Natural killer cell treated with Interleukin-12 subunit alpha and Interleukin-12 subunit beta and Interleukin-15 and Interleukin-18, amount 100 ng/mL, for 72 hours (primary cell): ENCODE data around the gene OR2V2. TPM values are rescaled to one million over a fixed set of nuclear protein-coding genes. Genes with fewer than 3 reads are reported as not detected.
"Not testable (repeated sequence)": the region's sequence is repeated elsewhere in the genome, so short reads cannot be mapped to it uniquely, and the experiment has no call there.

Source experiments
- ATAC-seq, 2 donors: fragments of 150-1000 bp; cut with Tn5 transposase in 1 of 2; sonication (Bioruptor Pico), chemical (Tn5 transposase) in 1 of 2; 2 replicates each; pipeline ENCODE4 v1.10.0; 2021
- DNase-seq: peaks from one replicate; pipeline ENCODE4 v3.0.0; 2022; ENCODE audit warnings: low spot score
- H3K27ac Mint-ChIP-seq, 2 donors: 1 replicate in 1 of 2; 2 replicates in 1 of 2; pipeline ENCODE4 v1.8.0; 2022; ENCODE audit warnings: mixed read lengths in 2 of 2, mild to moderate bottlenecking in 1 of 2, moderate library complexity in 1 of 2
- H3K27me3 Mint-ChIP-seq, 2 donors: 1 replicate in 1 of 2; 2 replicates in 1 of 2; pipeline ENCODE4 v1.8.0; 2022; ENCODE audit warnings: mixed read lengths in 2 of 2
- H3K36me3 Mint-ChIP-seq: one replicate; pipeline ENCODE4 v1.8.0; 2022; ENCODE audit warnings: mixed read lengths
- H3K4me1 Mint-ChIP-seq, 2 donors: 1 replicate in 1 of 2; 2 replicates in 1 of 2; pipeline ENCODE4 v1.8.0; 2022; ENCODE audit warnings: low read depth in 2 of 2, mixed read lengths in 2 of 2, mild to moderate bottlenecking in 1 of 2
- H3K4me3 Mint-ChIP-seq: one replicate; pipeline ENCODE4 v1.8.0; 2022; ENCODE audit warnings: mixed read lengths
- H3K9me3 Mint-ChIP-seq: 2 replicates; pipeline ENCODE4 v1.8.0; 2022; ENCODE audit warnings: mixed read lengths
- total RNA-seq, 2 donors: library from RNA; stranded (reverse); gene quantifications; one replicate each; pipeline ENCODE4 v1.2.3, GENCODE V29; 2022

The OR2V2 gene
- total RNA-seq, 2 donors from 2014 or later, result not detected

GRCh38 chr5:181142054-181142453 lies 5.3 kb upstream of the OR2V2 start:
- DNase-seq, result no peak
- Mint-ChIP-seq H3K27ac (no peak overlapping the region), H3K9me3 (peaks cover 4% of the 10 kb centered on the region), H3K36me3 (no peaks in the 10 kb centered on the region), H3K4me1 (no peaks in the 10 kb centered on the region), H3K4me3 (no peak overlapping the region), H3K27me3 (peaks cover 26 to 32% of the 10 kb centered on the region in 2 donors)
- ATAC-seq, result no peak

DNA sequence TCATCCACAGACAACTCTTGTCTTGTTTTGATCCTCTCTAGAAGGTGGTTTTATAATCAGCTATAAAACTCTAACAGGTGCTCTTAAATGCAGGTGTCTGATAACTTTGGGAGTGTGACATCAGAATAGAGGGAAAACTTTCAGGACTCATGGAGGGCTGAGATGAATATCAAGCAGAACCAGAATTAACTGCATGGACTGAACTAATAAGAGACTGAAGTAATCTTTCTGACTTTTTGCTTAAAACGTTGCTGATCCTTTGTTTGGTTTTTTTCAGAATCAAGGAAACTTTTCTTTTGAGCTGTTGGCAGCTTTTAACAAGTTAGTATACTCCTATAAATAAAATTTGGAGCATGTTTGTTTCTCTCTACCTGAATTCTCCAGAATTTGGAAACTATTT lies 2.3 kb upstream of the OR2V2 start:
- H3K4me1 Mint-ChIP-seq, result no peaks in the 10 kb centered on the region
- no peak overlapping the region for H3K27ac Mint-ChIP-seq
- H3K36me3 Mint-ChIP-seq, result no peaks in the 10 kb centered on the region
- H3K9me3 Mint-ChIP-seq, result no peaks in the 10 kb centered on the region
- no peak for DNase-seq
- no peak overlapping the region for H3K4me3 Mint-ChIP-seq
- no peak for ATAC-seq
- peaks cover 43 to 56% of the 10 kb centered on the region in 2 donors for H3K27me3 Mint-ChIP-seq

DNA sequence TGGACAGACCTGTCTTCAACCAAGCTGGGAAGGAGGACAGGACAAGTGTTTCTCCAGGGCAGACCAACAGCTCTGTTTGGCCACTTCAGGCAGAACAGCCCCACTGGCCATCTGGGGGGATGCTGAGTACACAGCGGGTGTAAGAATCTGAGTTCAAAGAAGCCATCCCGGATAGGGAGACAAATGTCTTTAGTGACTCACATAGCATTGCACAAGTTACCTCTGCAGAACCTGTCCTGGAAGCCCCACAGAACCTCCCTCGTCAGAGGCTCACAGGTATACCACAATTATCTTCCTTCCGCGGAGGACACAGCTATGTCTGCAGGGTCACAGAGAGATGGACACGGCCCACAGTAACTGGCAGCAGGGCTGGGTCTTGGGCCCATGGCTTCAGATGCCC lies 2.0 kb downstream of the OR2V2 start:
- H3K27ac Mint-ChIP-seq, result no peak overlapping the region
- no peak for ATAC-seq
- peaks cover 5 to 6% of the 10 kb centered on the region in 2 donors for H3K4me1 Mint-ChIP-seq

GRCh38 chr5:181149806-181150733 lies 2.7 kb downstream of the OR2V2 start:
- Mint-ChIP-seq H3K9me3 (peaks cover 3% of the 10 kb centered on the region), H3K4me1 (peaks cover 8 to 10% of the 10 kb centered on the region in 2 donors), H3K4me3 (no peak overlapping the region), H3K27ac (no peak overlapping the region), H3K27me3 (peaks cover 36 to 41% of the 10 kb centered on the region in 2 donors), H3K36me3 (no peaks in the 10 kb centered on the region)
- no peak for ATAC-seq
- no peak for DNase-seq

More for the DNA sequence above, 2.0 kb downstream of the OR2V2 start:
- no peaks in the 10 kb centered on the region for H3K36me3 Mint-ChIP-seq
- DNase-seq, result no peak
- H3K27me3 Mint-ChIP-seq, result peaks cover 38 to 41% of the 10 kb centered on the region in 2 donors
- no peak overlapping the region for H3K4me3 Mint-ChIP-seq
- H3K9me3 Mint-ChIP-seq, result no peaks in the 10 kb centered on the region

DNA sequence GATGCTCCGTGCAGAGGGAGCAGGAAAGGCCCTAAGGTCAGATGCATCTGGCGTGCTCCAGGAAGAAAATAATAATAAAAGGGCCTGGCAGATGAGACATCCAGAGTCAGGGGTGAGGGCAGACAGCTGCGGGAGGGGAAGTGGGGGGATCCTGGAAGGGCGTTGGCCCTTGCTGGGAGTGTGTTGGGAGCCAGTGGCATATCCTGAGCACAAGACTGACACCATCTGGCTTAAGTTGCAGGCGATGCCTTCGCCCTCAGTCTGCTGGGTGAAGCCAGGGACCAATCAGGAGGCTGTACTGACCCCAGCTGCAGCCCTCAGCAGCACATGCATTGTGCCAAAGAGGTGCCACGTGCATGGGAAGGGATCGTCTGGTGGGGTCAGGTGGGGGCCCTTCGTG lies 3.8 kb downstream of the OR2V2 start:
- H3K4me3 Mint-ChIP-seq, result no peak overlapping the region

DNA sequence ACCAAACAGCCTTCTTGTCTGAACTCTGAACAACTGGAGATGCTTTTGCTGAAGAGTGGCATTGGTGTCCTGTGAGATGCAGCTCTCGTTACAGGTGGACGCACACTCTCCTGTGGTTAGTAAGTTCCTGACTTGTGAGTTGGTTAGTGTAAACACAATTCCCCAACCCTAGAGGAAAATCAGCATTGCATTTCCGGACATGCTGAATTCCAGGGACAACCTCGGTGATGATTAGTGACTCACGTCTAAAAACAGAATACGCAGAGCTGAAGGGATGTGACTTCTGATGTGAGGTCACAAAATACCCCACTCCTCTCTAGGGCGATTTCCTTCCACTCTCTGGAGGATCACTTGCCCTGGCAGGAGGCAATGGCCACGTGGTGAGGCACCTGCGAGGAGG lies 5.0 kb downstream of the OR2V2 start:
- ATAC-seq (no peak), DNase-seq (no peak)
- Mint-ChIP-seq H3K4me1 (peaks cover 8 to 15% of the 10 kb centered on the region in 2 donors), H3K36me3 (no peaks in the 10 kb centered on the region), H3K27ac (no peak overlapping the region), H3K4me3 (no peak overlapping the region), H3K9me3 (peaks cover 4% of the 10 kb centered on the region), H3K27me3 (peaks cover 30 to 33% of the 10 kb centered on the region in 2 donors)

More for the DNA sequence above, 3.8 kb downstream of the OR2V2 start:
- ATAC-seq, result no peak
- peaks cover 35 to 41% of the 10 kb centered on the region in 2 donors for H3K27me3 Mint-ChIP-seq
- H3K9me3 Mint-ChIP-seq, result peaks cover 4% of the 10 kb centered on the region
- H3K4me1 Mint-ChIP-seq, result peaks cover 8 to 15% of the 10 kb centered on the region in 2 donors
- DNase-seq, result no peak
- no peaks in the 10 kb centered on the region for H3K36me3 Mint-ChIP-seq
- H3K27ac Mint-ChIP-seq, result no peak overlapping the region

- DNase-seq (no peak), ATAC-seq (peak; percentile 74 to 87)
- Mint-ChIP-seq H3K27ac (no peak overlapping the region), H3K4me3 (peak overlapping the region; percentile 24), H3K9me3 (peaks cover 4% of the 10 kb centered on the region), H3K4me1 (peaks cover 8 to 15% of the 10 kb centered on the region in 2 donors), H3K27me3 (peaks cover 21 to 26% of the 10 kb centered on the region in 2 donors), H3K36me3 (no peaks in the 10 kb centered on the region)
Measured at GRCh38 chr5:181153814-181154213, 6.4 kb downstream of the OR2V2 start.

- DNase-seq (no peak), ATAC-seq (peak in 1 of 2 donors; percentile 42)
- peaks cover 21 to 26% of the 10 kb centered on the region in 2 donors for H3K4me1 Mint-ChIP-seq
- peaks cover 4% of the 10 kb centered on the region for H3K9me3 Mint-ChIP-seq
- H3K4me3 Mint-ChIP-seq, result no peak overlapping the region
- H3K27me3 Mint-ChIP-seq, result peaks cover 0 to 10% of the 10 kb centered on the region in 2 donors
- H3K27ac Mint-ChIP-seq, result no peak overlapping the region
- no peaks in the 10 kb centered on the region for H3K36me3 Mint-ChIP-seq
Measured at GRCh38 chr5:181156758-181157157, 9.4 kb downstream of the OR2V2 start.

DNA sequence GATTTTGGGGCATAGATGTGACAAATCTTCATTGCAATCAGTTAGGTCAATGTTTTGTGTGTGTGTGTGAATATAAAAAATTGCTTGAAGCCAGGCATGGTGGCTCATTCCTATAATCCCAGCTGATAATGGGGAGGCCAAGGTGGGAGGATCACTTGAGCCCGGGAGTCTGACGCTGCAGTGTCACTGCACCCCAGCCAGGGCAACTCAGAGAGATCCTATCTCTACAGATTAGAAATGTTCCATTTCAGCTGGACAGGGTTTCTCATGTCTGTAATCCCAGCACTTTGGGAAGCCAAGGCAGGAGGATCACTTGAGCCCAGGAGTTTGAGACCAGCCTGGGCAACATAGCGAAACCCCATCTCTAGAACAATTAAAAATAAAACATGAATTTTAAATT lies 11.5 kb downstream of the OR2V2 start:
- Mint-ChIP-seq H3K27me3 (peaks cover 5% of the 10 kb centered on the region in 2 donors), H3K36me3 (no peaks in the 10 kb centered on the region), H3K27ac (peak overlapping the region; percentile 58 to 94), H3K4me3 (no peak overlapping the region), H3K4me1 (peaks cover 23 to 28% of the 10 kb centered on the region in 2 donors), H3K9me3 (peaks cover 4% of the 10 kb centered on the region)
- ATAC-seq (no peak), DNase-seq (no peak)

- peak; percentile 84 for DNase-seq
- Mint-ChIP-seq H3K4me3 (peak overlapping the region; percentile 80), H3K27ac (peak overlapping the region; percentile 58 to 94), H3K9me3 (peaks cover 4% of the 10 kb centered on the region), H3K36me3 (no peaks in the 10 kb centered on the region), H3K4me1 (peaks cover 22 to 26% of the 10 kb centered on the region in 2 donors), H3K27me3 (peaks cover 5 to 7% of the 10 kb centered on the region in 2 donors)
- ATAC-seq, result peak; percentile 78 to 79
Measured at GRCh38 chr5:181159286-181160151, 12.1 kb downstream of the OR2V2 start.

DNA sequence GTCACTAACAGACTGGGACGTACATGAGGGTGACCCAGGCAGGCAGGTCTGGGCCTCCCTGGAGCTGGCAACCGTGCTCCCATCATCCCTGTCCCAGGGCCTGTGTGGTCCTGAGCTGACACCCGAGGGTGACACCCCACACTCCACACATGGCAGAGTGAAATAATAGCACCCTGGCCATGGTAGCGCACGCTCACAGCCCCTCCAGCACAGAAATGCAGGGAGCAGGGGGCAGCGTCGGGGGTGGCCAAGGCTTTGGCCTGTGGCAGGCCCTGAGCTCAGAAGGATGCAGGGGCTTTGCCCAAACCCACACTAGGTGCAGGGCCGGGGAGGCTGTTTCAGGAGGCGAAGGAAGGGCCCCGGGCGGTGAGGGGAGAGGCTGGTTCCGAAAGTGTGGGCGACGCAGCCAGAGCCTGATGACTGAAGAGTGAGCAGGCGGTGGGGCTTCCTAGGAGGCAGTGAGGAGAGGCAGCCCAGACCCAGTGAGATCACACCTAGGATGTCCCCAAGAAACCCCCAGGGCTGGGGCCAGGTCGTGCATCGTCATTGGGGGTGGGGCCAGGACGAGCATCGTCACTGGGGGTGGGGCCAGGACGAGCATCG lies 12.9 kb downstream of the OR2V2 start:
- Mint-ChIP-seq H3K36me3 (no peaks in the 10 kb centered on the region), H3K9me3 (no peaks in the 10 kb centered on the region), H3K27ac (peak overlapping the region; percentile 51 to 76), H3K4me1 (peaks cover 20% of the 10 kb centered on the region in 2 donors), H3K27me3 (peaks cover 6 to 9% of the 10 kb centered on the region in 2 donors), H3K4me3 (peak overlapping the region; percentile 80)
- DNase-seq (peak; percentile 80), ATAC-seq (peak; percentile 87 to 91)

- Mint-ChIP-seq H3K4me3 (peak overlapping the region; percentile 80), H3K4me1 (peaks cover 17 to 24% of the 10 kb centered on the region in 2 donors), H3K27me3 (peaks cover 10 to 16% of the 10 kb centered on the region in 2 donors), H3K27ac (peak overlapping the region in 1 of 2 donors; percentile 64)
- DNase-seq, H3K9me3 Mint-ChIP-seq, H3K36me3 Mint-ChIP-seq: not testable (repeated sequence)
- peak in 1 of 2 donors; percentile 66 for ATAC-seq
Measured at GRCh38 chr5:181160755-181161533, 13.6 kb downstream of the OR2V2 start.
